Stimulated activated CD4-positive, alpha-beta T cell treated with anti-CD3 and anti-CD28 coated beads, Interleukin-15, amount 100 ng/mL, for 24 hours (primary cell): ENCODE data around the gene ANK3.
"Not testable (repeated sequence)": the region's sequence is repeated elsewhere in the genome, so short reads cannot be mapped to it uniquely, and the experiment has no call there.

Experiments used
- DNase-seq: peaks from one replicate; pipeline ENCODE4 v3.0.0-alpha.2; 2020

Gene ANK3

DNA sequence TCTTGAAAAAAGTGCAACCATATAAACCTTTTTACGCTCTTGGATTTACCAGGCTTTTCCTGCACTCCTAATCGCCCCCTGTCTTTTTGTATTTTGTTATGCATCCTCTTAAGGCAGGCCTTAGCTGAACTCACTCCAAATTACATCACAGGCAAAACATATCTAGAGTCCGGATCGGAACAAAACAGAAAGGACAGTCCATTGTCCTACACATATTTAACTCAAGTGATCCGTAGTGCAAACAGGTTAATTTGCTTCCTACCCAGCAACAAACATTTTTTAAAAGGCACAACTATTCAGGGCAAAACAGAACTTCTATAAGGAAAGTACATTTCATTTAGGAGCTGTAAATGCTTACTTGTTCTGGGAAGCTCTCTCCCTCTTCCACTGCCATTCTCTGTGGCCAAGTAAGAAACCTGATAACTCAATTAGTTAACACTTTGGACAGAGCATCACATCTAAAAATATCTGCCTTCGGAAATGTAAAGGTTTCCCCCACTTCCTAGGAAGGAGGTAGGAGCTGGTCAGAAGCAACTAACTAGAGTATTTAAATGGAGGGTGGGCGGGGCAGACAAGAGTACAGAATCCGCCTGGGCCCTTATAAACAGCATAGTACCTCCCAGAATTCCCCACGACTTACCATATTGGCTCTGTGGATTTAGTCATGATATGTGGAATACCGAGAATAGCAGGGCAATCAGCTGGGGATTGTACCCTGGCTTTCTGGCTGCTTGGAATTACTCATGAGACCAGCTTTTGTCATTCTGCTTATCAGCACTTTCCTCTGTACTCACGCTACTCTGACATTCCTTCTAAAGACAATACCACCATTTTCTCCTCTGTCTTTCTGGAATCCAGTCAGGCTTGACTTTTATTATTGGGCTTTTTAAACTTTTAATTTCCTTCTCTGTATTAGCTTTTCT, 89.5 kb downstream of the ANK3 start:
- no peak for DNase-seq

- no peak for DNase-seq
These were observed 90.3 kb downstream of the ANK3 start for GRCh38 chr10:60299390-60299778.

DNA sequence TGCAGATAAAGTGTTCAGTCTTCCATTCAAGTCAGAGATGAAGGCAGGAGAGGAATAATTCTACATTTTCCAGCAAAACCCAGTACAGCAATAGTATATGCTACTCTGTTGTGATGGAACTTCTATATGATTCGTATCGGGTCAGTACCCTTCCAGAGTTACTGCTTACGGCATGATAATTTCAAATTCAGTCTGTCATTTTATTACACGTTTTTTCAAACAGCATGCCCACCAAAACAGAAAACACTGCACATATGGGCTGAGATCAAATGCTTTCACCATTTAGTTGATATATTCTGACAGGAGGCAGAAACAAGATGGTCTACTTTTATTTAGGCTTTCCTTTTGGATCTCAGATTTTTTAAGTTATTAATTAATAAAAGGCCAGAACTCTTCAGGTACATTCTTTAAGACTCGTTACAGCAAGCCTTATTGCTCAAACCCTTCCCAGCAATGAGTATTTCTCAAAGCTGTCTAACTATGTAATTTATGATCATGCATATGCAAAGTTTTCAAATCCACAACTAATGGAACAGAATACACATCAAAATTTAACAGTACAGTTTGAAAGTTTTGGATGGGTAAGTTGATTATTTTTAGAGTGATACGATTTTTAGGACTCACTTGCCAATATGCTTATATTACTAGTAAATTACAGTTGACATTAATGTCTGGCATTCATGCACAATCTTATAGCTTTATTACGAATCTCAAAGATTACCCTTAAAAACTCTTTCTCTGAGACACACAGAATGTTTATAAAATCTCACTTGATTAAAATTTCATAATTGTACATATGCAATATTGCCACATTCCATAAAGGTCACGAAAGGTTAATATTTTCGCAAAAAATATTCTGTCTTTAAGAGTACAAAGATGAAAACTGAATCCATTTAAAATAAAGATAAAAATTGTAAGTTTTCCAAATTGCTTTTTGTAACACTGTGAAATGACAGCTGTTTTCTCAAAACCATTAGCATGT, 91.0 kb downstream of the ANK3 start:
- no peak for DNase-seq

DNA sequence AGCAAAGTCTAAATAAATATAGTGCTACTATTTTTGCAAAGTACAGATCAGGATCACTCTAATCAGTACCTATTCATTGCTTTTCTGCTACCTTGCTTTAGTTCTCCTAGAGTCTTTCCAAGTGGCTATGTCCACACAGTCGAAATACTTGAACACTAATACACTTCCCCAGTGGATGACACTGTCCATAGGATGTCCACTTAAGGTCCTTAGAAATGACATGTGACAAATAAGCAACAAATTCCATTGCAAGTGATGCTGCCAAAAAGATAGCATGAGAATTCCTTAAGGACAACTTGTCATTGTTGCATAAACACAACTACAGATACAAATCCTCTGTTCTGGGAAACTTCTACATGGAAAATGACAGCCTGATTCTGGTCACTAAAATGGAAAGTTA, 93.6 kb downstream of the ANK3 start:
- DNase-seq, result no peak

GRCh38 chr10:60295028-60295937, 94.4 kb downstream of the ANK3 start:
- DNase-seq, result no peak

- no peak for DNase-seq
These were observed 96.0 kb downstream of the ANK3 start for GRCh38 chr10:60293581-60294175.

DNA sequence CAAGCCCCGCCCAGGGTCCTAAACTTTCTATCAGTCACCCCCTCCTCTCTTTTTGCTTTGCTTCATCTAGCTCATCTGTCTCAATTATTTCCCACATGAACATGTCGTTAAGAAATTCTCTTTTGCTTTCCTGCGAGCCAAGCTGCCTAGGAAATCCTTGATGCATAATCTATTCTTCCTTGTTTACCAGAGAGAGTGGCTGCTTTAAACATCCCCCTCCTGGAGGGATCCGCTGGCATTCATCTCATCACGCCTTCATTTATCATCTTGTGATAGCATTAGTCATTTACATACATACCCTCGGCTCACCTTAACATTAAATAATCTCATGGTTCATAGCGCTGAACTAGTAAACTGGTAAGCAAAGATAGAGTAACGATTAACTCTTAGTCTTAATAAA, 96.7 kb downstream of the ANK3 start:
- no peak for DNase-seq

DNA sequence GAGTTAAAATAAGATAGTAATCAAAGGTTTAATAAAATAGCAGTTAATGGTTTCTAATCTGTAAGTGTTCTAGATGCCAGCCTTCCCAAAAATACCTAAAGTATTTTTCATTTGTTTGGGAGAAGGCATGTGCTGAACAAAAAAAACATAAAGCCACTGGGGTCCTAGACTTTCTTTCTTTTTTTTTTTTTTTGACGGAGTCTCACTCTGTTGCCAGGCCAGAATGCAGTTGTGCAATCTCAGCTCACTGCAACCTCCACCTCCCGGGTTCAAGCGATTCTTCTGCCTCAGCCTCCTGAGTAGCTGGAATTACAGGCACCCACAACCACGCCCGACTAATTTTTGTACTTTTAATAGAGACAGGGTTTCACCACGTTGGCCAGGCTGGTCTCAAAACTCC, 97.1 kb downstream of the ANK3 start:
- DNase-seq, result not testable (repeated sequence)

GRCh38 chr10:60291344-60291930, 98.2 kb downstream of the ANK3 start:
- no peak for DNase-seq

DNA sequence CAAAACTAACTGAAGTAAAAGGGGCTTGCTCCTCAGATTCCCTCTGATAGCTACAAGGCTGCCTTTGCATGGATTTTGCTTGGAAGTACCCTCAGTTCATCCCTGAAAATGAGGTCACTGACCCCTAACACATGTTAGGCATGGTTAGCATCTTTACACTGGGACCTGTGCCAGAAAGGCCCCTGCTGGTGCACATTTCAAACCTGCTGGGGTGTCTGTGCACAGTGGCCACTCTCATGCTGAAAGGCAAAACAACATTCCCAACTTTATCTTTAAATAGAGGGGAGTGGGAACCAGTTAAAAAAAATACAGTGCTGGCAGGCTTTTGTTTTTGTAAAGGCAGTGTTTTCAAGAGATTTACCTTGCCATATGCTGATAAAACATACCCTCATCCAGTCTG, 99.1 kb downstream of the ANK3 start:
- no peak for DNase-seq

- no peak for DNase-seq
These were observed 99.9 kb downstream of the ANK3 start for GRCh38 chr10:60289800-60290199.

DNA sequence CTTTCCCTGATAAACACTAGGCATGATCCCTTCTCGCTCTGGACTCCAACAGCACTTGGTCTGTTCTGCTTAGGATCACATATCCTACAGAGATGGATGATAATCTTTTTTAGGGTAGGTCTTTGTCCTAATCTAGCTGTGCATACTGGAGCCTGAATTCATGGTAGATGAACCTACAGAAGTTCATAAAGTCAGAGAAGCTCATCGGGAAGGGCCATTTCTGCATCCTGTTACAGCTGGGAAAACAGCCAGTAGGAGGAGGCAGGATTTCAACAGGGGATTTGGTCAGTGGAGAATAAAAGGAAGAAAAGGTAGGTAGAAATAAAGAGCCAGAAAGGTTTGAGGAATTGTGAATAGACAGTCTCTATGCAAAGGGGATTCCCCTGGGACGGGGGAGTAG, 101.4 kb downstream of the ANK3 start:
- DNase-seq, result no peak

DNA sequence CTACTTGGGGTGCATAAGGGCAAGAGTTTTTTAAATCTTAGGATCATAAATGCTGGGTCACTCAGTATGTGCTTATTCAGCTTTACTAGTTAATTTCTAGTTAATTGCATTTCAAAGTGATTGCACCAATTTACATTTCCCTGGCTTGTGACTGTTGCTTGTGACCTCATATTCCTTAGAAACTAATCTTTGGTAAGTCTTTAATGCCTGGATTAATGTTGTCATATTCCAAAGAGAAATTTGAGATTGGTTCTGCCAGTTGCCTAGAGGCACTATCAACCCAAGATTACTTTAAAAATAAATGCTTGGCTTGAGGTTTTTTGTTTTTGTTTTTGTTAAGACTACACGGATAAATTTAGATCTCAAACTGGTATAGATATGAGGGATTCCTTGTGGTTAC, 103.1 kb downstream of the ANK3 start:
- DNase-seq, result no peak

GRCh38 chr10:60283397-60283796, 106.3 kb downstream of the ANK3 start:
- no peak for DNase-seq

DNA sequence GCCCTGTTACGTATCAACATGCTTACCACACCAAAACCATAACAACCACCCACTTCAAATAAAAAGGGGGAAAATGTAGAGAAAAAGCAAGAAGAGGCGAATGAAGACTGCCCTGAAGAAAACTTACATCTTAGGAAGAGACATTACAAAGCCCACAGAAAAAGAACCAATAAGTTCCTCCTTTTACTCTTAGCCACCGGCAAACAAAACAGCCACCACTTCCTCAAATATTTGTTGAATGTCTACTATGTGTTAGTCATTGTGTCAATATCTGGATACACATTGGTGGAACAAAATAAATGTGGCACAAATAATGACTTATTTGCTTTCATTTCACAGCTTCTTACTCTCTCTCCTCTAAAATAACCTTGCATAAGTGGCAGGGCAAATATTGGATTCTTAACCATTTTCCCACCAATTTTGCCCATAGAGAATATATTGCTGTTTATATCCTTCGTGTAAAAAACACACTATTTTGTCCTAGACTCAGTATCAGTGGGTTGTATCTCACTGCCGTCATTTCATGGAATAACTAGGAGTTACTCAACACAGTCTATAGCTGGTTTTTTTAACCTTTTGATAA, 106.8 kb downstream of the ANK3 start:
- DNase-seq, result no peak

- DNase-seq, result no peak
These were observed 107.8 kb downstream of the ANK3 start for GRCh38 chr10:60281792-60282353.

DNA sequence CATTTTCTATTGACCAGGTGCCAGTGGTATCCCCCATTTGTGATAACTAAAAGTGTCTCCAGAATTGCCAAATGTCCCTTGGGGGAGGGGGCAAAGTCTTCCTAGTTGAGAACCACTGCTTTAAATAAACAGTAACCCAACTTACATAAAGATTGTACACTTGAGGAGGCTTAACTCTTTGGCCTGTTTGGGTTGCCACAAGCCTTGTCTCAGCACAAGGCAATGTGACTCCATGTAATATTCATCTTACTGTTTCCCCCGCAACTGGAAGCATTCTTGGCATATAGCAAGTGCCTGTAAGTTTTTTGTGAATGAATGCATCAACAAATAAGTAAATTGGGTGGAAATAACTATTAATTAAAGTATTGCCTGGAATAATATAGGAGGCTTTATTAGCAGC, 108.3 kb downstream of the ANK3 start:
- no peak for DNase-seq

DNA sequence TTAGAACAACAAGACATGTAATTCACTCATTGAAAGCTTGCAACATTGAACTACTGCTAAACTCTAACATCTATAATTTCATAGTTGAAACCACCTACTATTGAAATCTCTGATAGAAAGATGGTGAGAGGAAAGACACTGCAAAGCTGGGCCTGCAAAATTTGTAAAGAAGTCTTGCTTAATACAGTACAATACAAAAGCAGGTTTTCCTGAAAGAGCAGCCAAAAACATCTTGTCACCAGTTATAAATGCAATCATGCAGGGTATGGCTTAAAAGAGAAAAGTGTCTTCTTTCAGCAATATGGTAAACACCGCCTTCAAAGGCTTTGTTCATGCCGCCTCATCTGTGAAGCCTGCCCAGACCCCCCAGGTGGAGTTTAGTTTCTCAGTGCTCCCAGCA, 109.2 kb downstream of the ANK3 start:
- no peak for DNase-seq

DNA sequence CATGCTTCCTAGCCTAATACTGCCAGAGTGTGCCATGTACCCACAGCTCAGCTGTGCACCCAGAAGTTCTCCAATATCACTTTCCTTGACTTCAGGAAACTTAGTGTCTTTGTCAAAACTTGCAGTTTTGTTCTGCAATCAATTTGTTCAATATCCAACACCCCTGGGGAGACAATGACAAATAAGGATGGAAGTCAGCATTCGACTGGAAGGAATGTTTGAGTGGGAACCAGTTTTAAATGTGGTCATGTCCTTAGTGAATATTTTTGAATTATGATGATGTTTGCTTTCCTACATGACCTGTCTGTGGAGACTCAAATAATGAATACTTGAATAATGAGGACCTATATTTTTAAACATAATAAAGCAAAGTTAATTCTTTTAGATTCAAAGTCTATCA, 112.0 kb downstream of the ANK3 start:
- DNase-seq, result no peak

DNA sequence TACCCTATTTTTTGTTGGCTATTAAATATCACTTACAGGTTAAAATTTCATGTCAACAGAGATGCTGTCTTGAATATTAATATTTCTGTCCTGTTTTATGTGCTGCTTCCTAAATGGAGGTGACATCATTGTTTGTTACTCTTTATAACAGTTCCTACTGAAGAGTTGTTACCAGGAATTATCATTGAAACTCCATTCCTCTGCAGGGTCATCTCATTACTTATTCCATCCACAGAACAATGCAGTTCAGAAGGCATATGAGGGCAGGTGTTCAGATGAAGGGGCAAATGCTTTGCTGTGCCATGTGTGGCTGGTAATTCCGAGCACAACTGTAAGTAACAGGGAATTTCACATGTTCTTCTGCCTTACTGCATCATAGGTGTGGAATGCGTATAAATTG, 113.4 kb downstream of the ANK3 start:
- no peak for DNase-seq
